SK-N-SH treated with all-trans-retinoic acid at 6 μM for 48 hours (cell line): ENCODE results near the gene SHISAL2B.

ENCODE experiments used
- CREB5 ChIP-seq: fragments of 250-450 bp; sonication (Bioruptor Pico); IDR thresholded peaks from 2 replicates; pipeline ENCODE4 v1.5.1; 2020; ENCODE audit warnings: low read depth, mild to moderate bottlenecking, moderate library complexity
- CSDC2 ChIP-seq: fragments of 250-450 bp; sonication (Bioruptor Pico); IDR thresholded peaks from 2 replicates; pipeline ENCODE4 v1.5.0; 2020; ENCODE audit warnings: mild to moderate bottlenecking, moderate library complexity
- GLIS3 ChIP-seq: fragments of 250-450 bp; sonication (Bioruptor Pico); IDR thresholded peaks from 2 replicates; pipeline ENCODE4 v1.5.0; 2020; ENCODE audit warnings: mild to moderate bottlenecking, moderate library complexity
- PPARA ChIP-seq: fragments of 250-450 bp; sonication (Bioruptor Pico); IDR thresholded peaks from 2 replicates; pipeline ENCODE4 v1.5.0; 2020; ENCODE audit warnings: mild to moderate bottlenecking, borderline replicate concordance
- RARB ChIP-seq: fragments of 250-450 bp; sonication (Bioruptor Pico); IDR thresholded peaks from 2 replicates; pipeline ENCODE4 v1.8.0; 2021; ENCODE audit warnings: mild to moderate bottlenecking, moderate library complexity
- TCF4 ChIP-seq: fragments of 250-450 bp; sonication (Bioruptor Pico); IDR thresholded peaks from 2 replicates; pipeline ENCODE4 v1.8.0; 2021; ENCODE audit warnings: mild to moderate bottlenecking, moderate library complexity, borderline replicate concordance
- TSHZ2 ChIP-seq: fragments of 250-450 bp; sonication (Bioruptor Pico); IDR thresholded peaks from 2 replicates; pipeline ENCODE4 v1.5.0; 2020; ENCODE audit warnings: mild to moderate bottlenecking, moderate library complexity
- ZFP3 ChIP-seq: fragments of 250-450 bp; sonication (Bioruptor Pico); IDR thresholded peaks from 2 replicates; pipeline ENCODE4 v1.5.0; 2020; ENCODE audit warnings: mild to moderate bottlenecking, moderate library complexity
- ZFP30 ChIP-seq: fragments of 450-650 bp; formaldehyde crosslinking; IDR thresholded peaks from 2 replicates; pipeline ENCODE4 v1.5.0; 2022; ENCODE audit warnings: mild to moderate bottlenecking, moderate library complexity
- ZNF565 ChIP-seq: fragments of 450-650 bp; formaldehyde crosslinking; conservative IDR thresholded peaks from 2 replicates; pipeline ENCODE4 v1.5.0; 2020; ENCODE audit warnings: low read depth, mild to moderate bottlenecking, moderate library complexity
- ZNF70 ChIP-seq: fragments of 450-650 bp; formaldehyde crosslinking; IDR thresholded peaks from 2 replicates; pipeline ENCODE4 v1.5.0; 2020; ENCODE audit warnings: mild to moderate bottlenecking, moderate library complexity
- TF ChIP-seq, protein P1 (sequence below): fragments of 250-450 bp; sonication (Bioruptor Pico); IDR thresholded peaks from 2 replicates; pipeline ENCODE4 v1.8.0; 2020; ENCODE audit warnings: mild to moderate bottlenecking, moderate library complexity, borderline replicate concordance
- TF ChIP-seq, protein P2 (sequence below): fragments of 250-450 bp; sonication (Bioruptor Pico); IDR thresholded peaks from 2 replicates; pipeline ENCODE4 v1.5.1; 2021; ENCODE audit warnings: mild to moderate bottlenecking, moderate library complexity

DNA sequence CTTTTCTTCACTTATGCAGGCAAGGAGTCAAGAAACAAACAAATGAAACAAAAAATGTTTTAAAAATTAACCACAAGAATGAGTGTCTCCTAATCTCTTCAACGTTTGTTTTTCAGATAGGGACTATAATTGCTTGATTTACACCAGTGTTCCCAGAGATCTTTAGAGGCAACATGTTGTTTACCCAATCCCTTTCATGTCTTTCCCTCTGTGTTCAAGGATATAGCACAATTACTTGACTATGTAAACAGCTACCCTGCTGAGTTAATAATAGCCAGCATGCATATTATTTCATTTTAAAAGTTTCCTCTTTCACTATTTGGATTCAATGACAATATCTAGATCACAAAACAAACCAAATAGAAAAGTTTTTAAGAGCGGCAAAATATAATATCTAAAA lies 25.1 kb upstream of the SHISAL2B start:
- no peak for TF ChIP-seq TCF4 (CRISPR knock-in tag)
- TF ChIP-seq, protein P1, sequence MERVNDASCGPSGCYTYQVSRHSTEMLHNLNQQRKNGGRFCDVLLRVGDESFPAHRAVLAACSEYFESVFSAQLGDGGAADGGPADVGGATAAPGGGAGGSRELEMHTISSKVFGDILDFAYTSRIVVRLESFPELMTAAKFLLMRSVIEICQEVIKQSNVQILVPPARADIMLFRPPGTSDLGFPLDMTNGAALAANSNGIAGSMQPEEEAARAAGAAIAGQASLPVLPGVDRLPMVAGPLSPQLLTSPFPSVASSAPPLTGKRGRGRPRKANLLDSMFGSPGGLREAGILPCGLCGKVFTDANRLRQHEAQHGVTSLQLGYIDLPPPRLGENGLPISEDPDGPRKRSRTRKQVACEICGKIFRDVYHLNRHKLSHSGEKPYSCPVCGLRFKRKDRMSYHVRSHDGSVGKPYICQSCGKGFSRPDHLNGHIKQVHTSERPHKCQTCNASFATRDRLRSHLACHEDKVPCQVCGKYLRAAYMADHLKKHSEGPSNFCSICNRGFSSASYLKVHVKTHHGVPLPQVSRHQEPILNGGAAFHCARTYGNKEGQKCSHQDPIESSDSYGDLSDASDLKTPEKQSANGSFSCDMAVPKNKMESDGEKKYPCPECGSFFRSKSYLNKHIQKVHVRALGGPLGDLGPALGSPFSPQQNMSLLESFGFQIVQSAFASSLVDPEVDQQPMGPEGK (CRISPR knock-in tag): no peak
- no peak for TF ChIP-seq ZFP3
- no peak for TF ChIP-seq GLIS3 (CRISPR knock-in tag)
- no peak for TF ChIP-seq ZNF565 (CRISPR knock-in tag)
- no peak for TF ChIP-seq CSDC2 (CRISPR knock-in tag)
- TF ChIP-seq ZFP30 (CRISPR knock-in tag): no peak
- TF ChIP-seq PPARA: no peak
- TF ChIP-seq CREB5 (CRISPR knock-in tag): no peak
- TF ChIP-seq RARB (CRISPR knock-in tag): no peak
- no peak for TF ChIP-seq TSHZ2
- TF ChIP-seq ZNF70 (CRISPR knock-in tag): no peak
- TF ChIP-seq, protein P2, sequence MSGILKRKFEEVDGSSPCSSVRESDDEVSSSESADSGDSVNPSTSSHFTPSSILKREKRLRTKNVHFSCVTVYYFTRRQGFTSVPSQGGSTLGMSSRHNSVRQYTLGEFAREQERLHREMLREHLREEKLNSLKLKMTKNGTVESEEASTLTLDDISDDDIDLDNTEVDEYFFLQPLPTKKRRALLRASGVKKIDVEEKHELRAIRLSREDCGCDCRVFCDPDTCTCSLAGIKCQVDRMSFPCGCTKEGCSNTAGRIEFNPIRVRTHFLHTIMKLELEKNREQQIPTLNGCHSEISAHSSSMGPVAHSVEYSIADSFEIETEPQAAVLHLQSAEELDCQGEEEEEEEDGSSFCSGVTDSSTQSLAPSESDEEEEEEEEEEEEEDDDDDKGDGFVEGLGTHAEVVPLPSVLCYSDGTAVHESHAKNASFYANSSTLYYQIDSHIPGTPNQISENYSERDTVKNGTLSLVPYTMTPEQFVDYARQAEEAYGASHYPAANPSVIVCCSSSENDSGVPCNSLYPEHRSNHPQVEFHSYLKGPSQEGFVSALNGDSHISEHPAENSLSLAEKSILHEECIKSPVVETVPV: no peak
